Activated naive CD4-positive, alpha-beta T cell treated with anti-CD3 and anti-CD28 coated beads, Interleukin-2, amount 50 U/mL, for 16 hours (primary cell): Measurements from ENCODE around the gene PPWD1.
"Not testable (repeated sequence)": the region's sequence is repeated elsewhere in the genome, so short reads cannot be mapped to it uniquely, and the experiment has no call there.

Experiments used
- DNase-seq: peaks from one replicate; pipeline ENCODE4 v3.0.0-alpha.2; 2020

Gene PPWD1

GRCh38 chr5:65562731-65563701, at the start of gene PPWD1, which contains the start of gene CENPK:
Gene PPWD1, plus strand, starts transcription at chr5:65563296. Its CDS starts 15 bp downstream, at chr5:65563311.
Gene CENPK, minus strand, starts transcription at chr5:65563168. Its CDS starts 8,261 bp downstream, at chr5:65554907.
- DNase-seq = peak; percentile 95

GRCh38 chr5:65525726-65526125, 37.4 kb upstream of the PPWD1 start:
- DNase-seq = no peak

- DNase-seq = no peak
These were observed 32.2 kb upstream of the PPWD1 start for GRCh38 chr5:65530904-65531303.

GRCh38 chr5:65535529-65535987, 27.5 kb upstream of the PPWD1 start:
- DNase-seq = no peak

- DNase-seq = no peak
These were observed 23.3 kb upstream of the PPWD1 start for GRCh38 chr5:65539827-65540226.

GRCh38 chr5:65544473-65544872, 18.6 kb upstream of the PPWD1 start:
- DNase-seq = no peak

- DNase-seq = no peak
These were observed 17.0 kb upstream of the PPWD1 start for GRCh38 chr5:65546141-65546540.

- DNase-seq = no peak
These were observed 14.8 kb upstream of the PPWD1 start for GRCh38 chr5:65548281-65548680.

- no peak for DNase-seq
These were observed 9.2 kb upstream of the PPWD1 start for GRCh38 chr5:65553941-65554340.

GRCh38 chr5:65555287-65555686, 7.8 kb upstream of the PPWD1 start:
- no peak for DNase-seq

- DNase-seq = no peak
These were observed 6.9 kb upstream of the PPWD1 start for GRCh38 chr5:65556181-65556580.

- no peak for DNase-seq
These were observed 6.4 kb upstream of the PPWD1 start for GRCh38 chr5:65556718-65557117.

GRCh38 chr5:65563777-65564176, 681 bp downstream of the PPWD1 start:
- DNase-seq = no peak

- DNase-seq = no peak
These were observed 3.4 kb downstream of the PPWD1 start for GRCh38 chr5:65566505-65566904.

- DNase-seq = no peak
These were observed 7.6 kb downstream of the PPWD1 start for GRCh38 chr5:65570598-65571226.

- no peak for DNase-seq
These were observed 14.0 kb downstream of the PPWD1 start for GRCh38 chr5:65577141-65577540.

GRCh38 chr5:65588694-65589093, 25.6 kb downstream of the PPWD1 start:
- no peak for DNase-seq

GRCh38 chr5:65601761-65602160, 38.7 kb downstream of the PPWD1 start:
- not testable (repeated sequence) for DNase-seq

GRCh38 chr5:65611524-65611923, 48.4 kb downstream of the PPWD1 start:
- DNase-seq = no peak

- DNase-seq = no peak
These were observed 49.3 kb downstream of the PPWD1 start for GRCh38 chr5:65612298-65612907.

GRCh38 chr5:65620021-65620420, 56.9 kb downstream of the PPWD1 start:
- no peak for DNase-seq

GRCh38 chr5:65621961-65622360, 58.9 kb downstream of the PPWD1 start:
- DNase-seq = not testable (repeated sequence)

- DNase-seq = no peak
These were observed 60.4 kb downstream of the PPWD1 start for GRCh38 chr5:65623482-65623881.
